Adrenal gland (tissue), 5 donors: ENCODE measurements around the gene BCL7A.

Experiments used
- CTCF ChIP-seq, 6 experiments: fragments of 450-650 bp in 4 of 6; fragments of 200-600 bp in 2 of 6; sonication (generic) in 1 of 6; IDR thresholded peaks; 1 replicate in 5 of 6; 2 replicates in 1 of 6; pipeline versions ENCODE4 v1.5.1 to v1.8.0; 2016 to 2021; ENCODE audit warnings: antibody characterized with exemption in 6 of 6, mild to moderate bottlenecking in 2 of 6, moderate library complexity in 1 of 6
- POLR2A ChIP-seq, 2 donors: fragments of 450-650 bp; IDR thresholded peaks; one replicate each; pipeline ENCODE4 v1.6.1; 2017; ENCODE audit warnings: antibody characterized with exemption in 2 of 2, mild to moderate bottlenecking in 2 of 2, moderate library complexity in 1 of 2
- donor health status: DM: no; HTN: no; CAD: no.

- TF ChIP-seq CTCF (IDR thresholded peaks at IDR 0.05) (no peak), POLR2A (IDR thresholded peaks at IDR 0.05) (no peak)
Measured at GRCh38 chr12:122040579-122041386, 19.1 kb downstream of the BCL7A start.
